ENCODE measurements around the gene COL6A1. TPM values are rescaled to one million over a fixed set of nuclear protein-coding genes. Genes with fewer than 3 reads are reported as not detected.

COL6A1 gene
- total RNA-seq, 2 experiments from 2014 or later, result 8.0 to 8.5 TPM

DNA sequence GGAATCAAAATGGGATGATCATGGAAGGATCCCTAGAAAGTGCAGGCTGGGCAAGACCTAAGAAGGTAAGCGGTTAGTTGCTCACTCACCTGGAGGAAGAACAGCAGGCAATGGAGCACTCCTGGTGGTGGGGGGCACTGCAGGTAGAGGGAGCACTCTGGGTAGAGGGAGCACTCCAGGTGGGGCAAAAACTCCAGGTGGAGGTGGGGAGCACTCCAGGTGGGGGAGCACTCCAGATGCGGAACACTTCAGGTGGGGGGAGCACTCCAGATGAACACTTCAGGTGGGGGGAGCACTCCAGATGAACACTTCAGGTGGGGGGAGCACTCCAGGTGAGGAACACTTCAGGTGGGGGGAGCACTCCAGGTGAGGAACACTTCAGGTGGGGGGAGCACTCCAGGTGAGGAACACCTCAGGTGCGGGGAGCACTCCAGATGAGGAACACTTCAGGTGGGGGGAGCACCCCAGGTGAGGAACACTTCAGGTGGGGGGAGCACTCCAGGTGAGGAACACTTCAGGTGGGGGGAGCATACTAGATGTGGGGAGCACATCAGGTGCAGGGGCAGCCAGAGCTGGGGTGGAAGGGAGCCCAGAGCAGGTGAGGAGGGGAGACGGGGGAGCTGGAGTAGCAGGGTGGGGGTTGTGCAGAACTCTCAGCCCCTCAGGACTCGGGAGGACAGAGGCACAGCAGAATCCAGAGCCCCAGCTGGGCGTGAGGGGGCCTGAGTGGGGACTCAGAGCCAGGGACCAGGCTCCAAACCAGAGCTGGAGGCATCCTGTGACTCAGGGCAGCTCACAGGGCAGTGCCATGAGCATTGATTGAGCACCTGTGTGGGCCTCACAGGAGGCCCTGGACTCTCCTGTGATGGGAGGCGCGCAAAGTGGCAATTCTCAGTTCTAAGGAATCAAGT lies 37.7 kb upstream of the COL6A1 start:
- no peak for ATAC-seq (ENCODE audit: poor library complexity)

DNA sequence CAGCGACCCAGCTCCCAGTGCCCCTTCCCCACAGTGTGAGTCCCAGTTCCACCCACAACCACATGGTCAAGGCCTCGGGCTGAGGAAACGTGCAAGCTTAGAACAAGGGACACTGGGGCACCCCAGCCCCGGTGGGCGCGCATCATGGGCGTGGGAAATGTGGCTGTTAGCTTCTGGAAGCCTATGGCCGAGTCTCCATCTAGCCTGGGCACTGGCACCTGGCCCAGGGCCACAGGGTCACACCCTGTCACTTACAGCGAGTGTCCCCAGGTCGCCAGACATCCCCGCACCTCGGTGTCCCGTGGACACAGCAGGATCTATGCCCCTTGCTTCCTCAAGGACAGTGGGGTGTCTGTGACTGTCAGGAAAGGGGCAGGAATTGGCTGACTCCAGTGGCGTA lies 37.0 kb upstream of the COL6A1 start:
- Mint-ChIP-seq H3K4me1 (ENCODE audit: low read depth) (no peaks in the 10 kb centered on the region), H3K27ac (no peak overlapping the region)
- intact Hi-C loops (cut with DNase I, micrococcal nuclease), result loop anchor here in 1 of 2 experiments (10.0 kb wide), 1 partner anchor 70 kb away; no protein-coding TSS in a partner anchor

More for the DNA sequence above, 37.7 kb upstream of the COL6A1 start:
- intact Hi-C loops (cut with DNase I, micrococcal nuclease), result loop anchor here in 1 of 2 experiments (10.0 kb wide), 1 partner anchor 71 kb away; no protein-coding TSS in a partner anchor
- no peaks in the 10 kb centered on the region for H3K9me3 Mint-ChIP-seq
- no peak overlapping the region for H3K27ac ChIP-seq (ENCODE audit: low read depth in 1 of 2, low read length in 2 of 2)
- H3K27me3 Mint-ChIP-seq, result no peaks in the 10 kb centered on the region
- no peaks in the 10 kb centered on the region for H3K4me1 ChIP-seq (ENCODE audit: insufficient read depth, low read length)
- no peak for DNase-seq
- H3K27me3 ChIP-seq (ENCODE audit: control insufficient read depth in 1 of 2, insufficient read depth in 2 of 2, low read length in 2 of 2), result no peaks in the 10 kb centered on the region
- ChIA-PET POLR2A (no interaction called here), CTCF (no interaction called here)
- H3K4me3 Mint-ChIP-seq, result no peak overlapping the region
- no peaks in the 10 kb centered on the region for H3K4me1 Mint-ChIP-seq (ENCODE audit: low read depth)
- H3K36me3 ChIP-seq (ENCODE audit: insufficient read depth, low read length), result no peaks in the 10 kb centered on the region
- H3K9me3 ChIP-seq (ENCODE audit: control insufficient read depth in 1 of 2, insufficient read depth in 1 of 2, low read length in 2 of 2), result peaks cover 0 to 5% of the 10 kb centered on the region in 2 experiments
- TF ChIP-seq, protein P1, sequence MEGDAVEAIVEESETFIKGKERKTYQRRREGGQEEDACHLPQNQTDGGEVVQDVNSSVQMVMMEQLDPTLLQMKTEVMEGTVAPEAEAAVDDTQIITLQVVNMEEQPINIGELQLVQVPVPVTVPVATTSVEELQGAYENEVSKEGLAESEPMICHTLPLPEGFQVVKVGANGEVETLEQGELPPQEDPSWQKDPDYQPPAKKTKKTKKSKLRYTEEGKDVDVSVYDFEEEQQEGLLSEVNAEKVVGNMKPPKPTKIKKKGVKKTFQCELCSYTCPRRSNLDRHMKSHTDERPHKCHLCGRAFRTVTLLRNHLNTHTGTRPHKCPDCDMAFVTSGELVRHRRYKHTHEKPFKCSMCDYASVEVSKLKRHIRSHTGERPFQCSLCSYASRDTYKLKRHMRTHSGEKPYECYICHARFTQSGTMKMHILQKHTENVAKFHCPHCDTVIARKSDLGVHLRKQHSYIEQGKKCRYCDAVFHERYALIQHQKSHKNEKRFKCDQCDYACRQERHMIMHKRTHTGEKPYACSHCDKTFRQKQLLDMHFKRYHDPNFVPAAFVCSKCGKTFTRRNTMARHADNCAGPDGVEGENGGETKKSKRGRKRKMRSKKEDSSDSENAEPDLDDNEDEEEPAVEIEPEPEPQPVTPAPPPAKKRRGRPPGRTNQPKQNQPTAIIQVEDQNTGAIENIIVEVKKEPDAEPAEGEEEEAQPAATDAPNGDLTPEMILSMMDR (IDR thresholded peaks at IDR 0.05), result no peak
- no peak overlapping the region for H3K4me3 ChIP-seq (ENCODE audit: low read length)
- H3K36me3 Mint-ChIP-seq (ENCODE audit: low read depth), result no peaks in the 10 kb centered on the region
- H3K27ac Mint-ChIP-seq, result no peak overlapping the region

DNA sequence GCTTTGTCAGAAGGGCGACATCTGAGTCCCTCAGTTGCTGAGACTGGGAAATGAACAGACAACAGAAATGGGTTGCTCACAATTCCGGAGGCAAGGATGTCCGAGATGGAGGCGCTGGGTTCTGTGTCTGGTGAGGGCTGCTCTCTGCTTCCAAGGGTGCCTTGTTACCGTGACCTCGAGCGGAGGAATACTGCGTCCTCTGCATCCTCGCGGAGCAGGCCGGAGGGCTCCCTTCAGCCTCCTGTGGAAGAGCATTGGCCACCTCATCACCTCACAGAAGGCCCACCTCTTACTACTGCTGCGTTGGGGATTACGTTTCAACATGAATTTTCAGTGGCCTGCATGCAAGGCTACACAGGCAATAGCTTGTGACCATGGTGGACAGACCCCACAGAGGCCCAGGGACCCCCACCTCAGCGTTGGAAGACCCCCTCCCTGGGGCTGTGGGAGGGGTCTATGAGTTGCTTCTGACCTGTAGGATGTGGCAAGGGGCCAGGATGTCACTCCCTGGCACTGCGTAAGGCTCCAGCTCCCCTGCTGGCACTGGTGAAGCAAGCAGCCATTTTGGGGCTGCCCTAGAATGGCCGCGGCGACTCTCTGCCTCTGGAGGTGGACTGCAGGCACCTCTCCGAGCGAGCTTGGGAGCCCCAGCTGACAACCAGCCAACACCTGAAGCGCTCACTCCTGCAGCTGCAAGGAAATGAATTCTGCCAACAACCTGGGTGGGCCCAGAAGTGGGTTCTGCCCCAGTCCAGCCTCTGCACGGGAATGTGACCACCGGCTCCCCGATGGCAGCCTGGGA lies 36.3 kb upstream of the COL6A1 start:
- H3K4me1 ChIP-seq (ENCODE audit: insufficient read depth, low read length), result no peaks in the 10 kb centered on the region
- H3K4me3 ChIP-seq (ENCODE audit: low read length), result no peak overlapping the region
- ATAC-seq (ENCODE audit: poor library complexity) (no peak), DNase-seq (no peak)
- Mint-ChIP-seq H3K9me3 (no peaks in the 10 kb centered on the region), H3K36me3 (ENCODE audit: low read depth) (no peaks in the 10 kb centered on the region), H3K4me3 (no peak overlapping the region), H3K27ac (no peak overlapping the region), H3K4me1 (ENCODE audit: low read depth) (no peaks in the 10 kb centered on the region), H3K27me3 (no peaks in the 10 kb centered on the region)
- ChIA-PET CTCF (no interaction called here), POLR2A (no interaction called here)
- TF ChIP-seq, protein P1 (IDR thresholded peaks at IDR 0.05), result no peak
- no peaks in the 10 kb centered on the region for H3K36me3 ChIP-seq (ENCODE audit: insufficient read depth, low read length)
- intact Hi-C loops (cut with DNase I, micrococcal nuclease), result loop anchor here in 1 of 2 experiments (10.0 kb wide), 1 partner anchor 70 kb away; no protein-coding TSS in a partner anchor
- H3K9me3 ChIP-seq (ENCODE audit: control insufficient read depth in 1 of 2, insufficient read depth in 1 of 2, low read length in 2 of 2), result peaks cover 0 to 6% of the 10 kb centered on the region in 2 experiments
- no peak overlapping the region for H3K27ac ChIP-seq (ENCODE audit: low read depth in 1 of 2, low read length in 2 of 2)
- no peaks in the 10 kb centered on the region for H3K27me3 ChIP-seq (ENCODE audit: control insufficient read depth in 1 of 2, insufficient read depth in 2 of 2, low read length in 2 of 2)

More for the DNA sequence above, 37.0 kb upstream of the COL6A1 start:
- Mint-ChIP-seq H3K27me3 (no peaks in the 10 kb centered on the region), H3K9me3 (no peaks in the 10 kb centered on the region), H3K4me3 (no peak overlapping the region), H3K36me3 (ENCODE audit: low read depth) (no peaks in the 10 kb centered on the region)
- Histone ChIP-seq H3K27me3 (ENCODE audit: control insufficient read depth in 1 of 2, insufficient read depth in 2 of 2, low read length in 2 of 2) (no peaks in the 10 kb centered on the region), H3K9me3 (ENCODE audit: control insufficient read depth in 1 of 2, insufficient read depth in 1 of 2, low read length in 2 of 2) (peaks cover 0 to 6% of the 10 kb centered on the region in 2 experiments), H3K4me3 (ENCODE audit: low read length) (no peak overlapping the region), H3K4me1 (ENCODE audit: insufficient read depth, low read length) (no peaks in the 10 kb centered on the region), H3K27ac (ENCODE audit: low read depth in 1 of 2, low read length in 2 of 2) (no peak overlapping the region), H3K36me3 (ENCODE audit: insufficient read depth, low read length) (no peaks in the 10 kb centered on the region)
- ATAC-seq (ENCODE audit: poor library complexity), result no peak
- TF ChIP-seq, protein P1 (IDR thresholded peaks at IDR 0.05), result no peak
- CTCF ChIA-PET, result no interaction called here
- POLR2A ChIA-PET, result no interaction called here
- DNase-seq, result no peak

Measured in CD4-positive, alpha-beta T cell (primary cell).